ENCODE data around the gene CDHR5.

The CDHR5 gene

DNA sequence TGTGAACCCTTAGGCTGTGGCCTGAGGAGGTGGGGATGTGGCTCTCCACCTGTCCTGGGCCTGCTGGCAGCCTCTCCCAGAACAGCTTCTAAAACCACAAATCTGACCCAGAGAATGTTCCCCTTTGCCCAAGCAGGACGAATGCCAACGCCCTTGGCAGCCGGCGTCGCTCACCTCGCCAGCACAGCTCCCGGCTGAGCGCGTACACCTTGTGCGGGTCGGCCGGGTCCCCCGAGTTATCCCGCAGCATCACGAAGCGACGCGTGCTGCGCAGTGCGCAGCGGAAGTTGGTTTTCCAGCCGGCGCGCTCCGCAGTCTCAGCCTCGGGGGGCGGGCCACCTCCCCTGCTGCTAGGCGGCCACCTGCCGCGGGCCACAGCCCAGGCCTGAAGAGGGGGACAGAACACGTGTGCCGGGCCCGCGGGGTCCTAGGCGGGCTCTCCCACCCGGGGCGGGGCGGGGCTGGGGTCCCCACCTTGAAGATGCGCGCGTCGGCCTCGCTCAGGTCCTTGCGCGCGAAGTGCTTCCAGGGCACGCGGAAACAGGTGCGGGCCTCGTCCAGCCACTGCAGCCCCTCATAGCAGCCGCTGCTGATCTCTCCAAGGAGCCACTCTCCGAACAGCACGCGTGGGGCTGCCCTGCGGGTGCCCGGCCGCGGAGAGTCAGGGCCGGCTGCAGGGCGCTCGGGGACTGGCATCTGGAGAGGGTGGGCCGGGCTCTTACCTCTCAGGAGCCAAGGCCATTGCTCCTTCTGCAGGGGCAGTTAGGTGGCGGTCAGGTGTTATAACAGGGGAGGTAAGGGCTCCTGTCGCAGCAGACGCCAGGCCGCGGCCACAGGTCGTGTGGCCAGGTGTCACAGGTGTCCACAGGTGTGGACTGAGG lies 9.9 kb downstream of the CDHR5 start:
- TF ChIP-seq, protein P1, sequence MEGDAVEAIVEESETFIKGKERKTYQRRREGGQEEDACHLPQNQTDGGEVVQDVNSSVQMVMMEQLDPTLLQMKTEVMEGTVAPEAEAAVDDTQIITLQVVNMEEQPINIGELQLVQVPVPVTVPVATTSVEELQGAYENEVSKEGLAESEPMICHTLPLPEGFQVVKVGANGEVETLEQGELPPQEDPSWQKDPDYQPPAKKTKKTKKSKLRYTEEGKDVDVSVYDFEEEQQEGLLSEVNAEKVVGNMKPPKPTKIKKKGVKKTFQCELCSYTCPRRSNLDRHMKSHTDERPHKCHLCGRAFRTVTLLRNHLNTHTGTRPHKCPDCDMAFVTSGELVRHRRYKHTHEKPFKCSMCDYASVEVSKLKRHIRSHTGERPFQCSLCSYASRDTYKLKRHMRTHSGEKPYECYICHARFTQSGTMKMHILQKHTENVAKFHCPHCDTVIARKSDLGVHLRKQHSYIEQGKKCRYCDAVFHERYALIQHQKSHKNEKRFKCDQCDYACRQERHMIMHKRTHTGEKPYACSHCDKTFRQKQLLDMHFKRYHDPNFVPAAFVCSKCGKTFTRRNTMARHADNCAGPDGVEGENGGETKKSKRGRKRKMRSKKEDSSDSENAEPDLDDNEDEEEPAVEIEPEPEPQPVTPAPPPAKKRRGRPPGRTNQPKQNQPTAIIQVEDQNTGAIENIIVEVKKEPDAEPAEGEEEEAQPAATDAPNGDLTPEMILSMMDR (IDR thresholded peaks at IDR 0.05; ENCODE audit: extremely low read depth, missing control alignments) = no peak
- DNase-seq (ENCODE audit: low spot score) = no peak

DNA sequence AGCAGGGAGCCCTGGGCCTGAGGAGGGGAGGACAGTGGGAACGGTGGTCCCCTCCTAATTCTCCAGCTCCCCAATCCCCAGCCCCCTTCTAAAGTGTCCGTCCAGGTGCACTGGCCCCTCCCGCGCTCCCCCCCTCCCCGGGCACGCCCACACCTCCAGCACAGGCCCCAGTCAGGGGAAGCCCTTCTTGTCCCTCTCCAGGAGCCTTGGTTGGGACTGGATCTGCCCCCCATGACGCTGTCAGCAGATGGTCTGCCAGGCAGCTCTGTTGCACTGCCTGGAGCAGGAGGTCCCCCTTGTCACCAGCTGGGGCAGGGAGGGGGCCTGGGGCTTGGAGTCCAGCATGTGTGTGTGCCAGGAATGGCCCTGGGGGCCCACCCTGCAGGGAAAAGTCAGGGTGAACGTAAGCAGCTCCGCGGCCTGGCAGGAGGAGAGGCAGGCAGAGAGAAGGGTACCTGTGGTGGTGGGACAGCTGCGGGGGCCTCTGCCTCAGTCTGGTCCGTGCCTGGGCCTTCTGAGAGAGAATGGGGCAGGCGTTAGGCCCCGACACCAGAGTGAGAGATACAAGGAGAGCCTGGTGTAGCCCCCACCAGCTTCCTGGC lies 10.6 kb downstream of the CDHR5 start:
- TF ChIP-seq, protein P1 (IDR thresholded peaks at IDR 0.05; ENCODE audit: extremely low read depth, missing control alignments) = no peak
- no peak for DNase-seq (ENCODE audit: low spot score)

GRCh38 chr11:613369-613968 lies 11.3 kb downstream of the CDHR5 start:
- peak; percentile 86 for DNase-seq (ENCODE audit: low spot score)
- TF ChIP-seq, protein P1 (IDR thresholded peaks at IDR 0.05; ENCODE audit: extremely low read depth, missing control alignments) = no peak

DNA sequence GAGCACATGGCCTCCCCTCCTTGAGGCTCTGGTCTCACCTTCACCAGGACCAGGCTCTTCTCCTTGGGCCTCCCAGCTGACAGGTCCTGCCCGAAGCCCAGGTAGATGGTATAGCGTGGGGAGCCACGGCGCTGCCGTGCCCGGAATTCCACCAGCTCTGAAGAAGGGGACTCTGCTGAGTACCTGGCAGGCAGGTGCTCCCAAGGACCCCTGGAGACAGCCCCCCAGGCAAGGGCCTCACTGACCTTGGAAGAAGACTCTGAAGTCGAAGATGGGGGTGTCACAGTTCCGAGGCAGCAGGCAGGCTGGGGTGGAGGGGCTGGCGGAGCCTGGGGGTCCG lies 11.8 kb downstream of the CDHR5 start:
- no peak for DNase-seq (ENCODE audit: low spot score)
- TF ChIP-seq, protein P1 (IDR thresholded peaks at IDR 0.05; ENCODE audit: extremely low read depth, missing control alignments) = no peak

GRCh38 chr11:612201-612960 lies 12.4 kb downstream of the CDHR5 start:
- TF ChIP-seq, protein P1 (IDR thresholded peaks at IDR 0.05; ENCODE audit: extremely low read depth, missing control alignments) = peak; percentile 12
- DNase-seq (ENCODE audit: low spot score) = no peak

- no peak for DNase-seq (ENCODE audit: low spot score)
- TF ChIP-seq, protein P1 (IDR thresholded peaks at IDR 0.05; ENCODE audit: extremely low read depth, missing control alignments) = no peak
These were observed 13.5 kb downstream of the CDHR5 start for GRCh38 chr11:611001-611996.
